ENCODE data around the gene TXNDC15.
"Not testable (repeated sequence)": the region's sequence is repeated elsewhere in the genome, so short reads cannot be mapped to it uniquely, and the experiment has no call there.

The TXNDC15 gene

GRCh38 chr5:134849434-134849933 lies 24.7 kb upstream of the TXNDC15 start:
- peaks cover 4 to 18% (median 7%) of the 10 kb centered on the region in 4 experiments for H3K36me3 ChIP-seq (ENCODE audit: control insufficient read depth in 4 of 4, insufficient read depth in 4 of 4, low read length in 3 of 4)
- not testable (repeated sequence) for H3K27ac ChIP-seq (ENCODE audit: insufficient read depth in 1 of 2, low read depth in 1 of 2, low read length in 2 of 2, poor library complexity in 1 of 2, severe bottlenecking in 2 of 2)
- POLR2A ChIA-PET, result interaction anchor here (0.6 kb wide), 1 partner anchor 15 kb away, joined by 3 read pairs; no protein-coding TSS in a partner anchor

GRCh38 chr5:134851307-134851923 lies 22.8 kb upstream of the TXNDC15 start:
- no peak overlapping the region for H3K4me3 ChIP-seq (ENCODE audit: control insufficient read depth in 1 of 7, extremely low read depth in 1 of 7, insufficient read depth in 4 of 7, low read depth in 2 of 7, low read length in 6 of 7)
- ChIA-PET POLR2A (no interaction called here), CTCF (interaction anchor here (0.7 to 1.2 kb wide), 7 partner anchors 9 to 113 kb away, joined by 3 to 5 read pairs (median 3); partner anchors contain the start of genes CAMLG and PCBD2)
- peaks cover 7 to 13% (median 11%) of the 10 kb centered on the region in 4 experiments for H3K4me1 ChIP-seq (ENCODE audit: control extremely low read depth in 1 of 4, control insufficient read depth in 4 of 4, insufficient read depth in 4 of 4, low read length in 3 of 4)
- no peaks in the 10 kb centered on the region for H3K27me3 ChIP-seq (replicated peaks in 2 of 5; ENCODE audit: control insufficient read depth in 4 of 5, insufficient read depth in 5 of 5, low read length in 4 of 5)
- no peaks in the 10 kb centered on the region for H3K9me3 ChIP-seq (ENCODE audit: control extremely low read depth in 1 of 5, control insufficient read depth in 4 of 5, insufficient read depth in 2 of 5, low read depth in 1 of 5, low read length in 4 of 5)
- H3K36me3 ChIP-seq (ENCODE audit: control insufficient read depth in 4 of 4, insufficient read depth in 4 of 4, low read length in 3 of 4), result peaks cover 6 to 35% (median 21%) of the 10 kb centered on the region in 4 experiments
- no peak overlapping the region for H3K27ac ChIP-seq (ENCODE audit: insufficient read depth in 1 of 2, low read depth in 1 of 2, low read length in 2 of 2, poor library complexity in 1 of 2, severe bottlenecking in 2 of 2)
- peak; percentile 33 to 44 (median 41) for DNase-seq
- WGBS (ENCODE audit: insufficient coverage), result no CpG with 5 or more reads among the region's 1 CpG

More at GRCh38 chr5:134849434-134849933, 24.7 kb upstream of the TXNDC15 start:
- H3K4me3 ChIP-seq (ENCODE audit: control insufficient read depth in 1 of 7, extremely low read depth in 1 of 7, insufficient read depth in 4 of 7, low read depth in 2 of 7, low read length in 6 of 7); H3K27me3 ChIP-seq (replicated peaks in 2 of 5; ENCODE audit: control insufficient read depth in 4 of 5, insufficient read depth in 5 of 5, low read length in 4 of 5); DNase-seq; H3K9me3 ChIP-seq (ENCODE audit: control extremely low read depth in 1 of 5, control insufficient read depth in 4 of 5, insufficient read depth in 2 of 5, low read depth in 1 of 5, low read length in 4 of 5): not testable (repeated sequence)
- WGBS (ENCODE audit: insufficient coverage), result 100% methylated on average over 2 of the region's 7 CpGs
- H3K4me1 ChIP-seq (ENCODE audit: control extremely low read depth in 1 of 4, control insufficient read depth in 4 of 4, insufficient read depth in 4 of 4, low read length in 3 of 4), result peaks cover 11 to 20% (median 16%) of the 10 kb centered on the region in 4 experiments
- CTCF ChIA-PET, result interaction anchor here (1.2 to 1.9 kb wide), 3 partner anchors 13 to 55 kb away, joined by 4 to 11 read pairs (median 4); partner anchors contain the start of gene PCBD2

- H3K4me1 ChIP-seq (ENCODE audit: control extremely low read depth in 1 of 4, control insufficient read depth in 4 of 4, insufficient read depth in 4 of 4, low read length in 3 of 4); H3K9me3 ChIP-seq (ENCODE audit: control extremely low read depth in 1 of 5, control insufficient read depth in 4 of 5, insufficient read depth in 2 of 5, low read depth in 1 of 5, low read length in 4 of 5); H3K27me3 ChIP-seq (replicated peaks in 2 of 5; ENCODE audit: control insufficient read depth in 4 of 5, insufficient read depth in 5 of 5, low read length in 4 of 5); H3K27ac ChIP-seq (ENCODE audit: insufficient read depth in 1 of 2, low read depth in 1 of 2, low read length in 2 of 2, poor library complexity in 1 of 2, severe bottlenecking in 2 of 2); POLR2A ChIA-PET; H3K4me3 ChIP-seq (ENCODE audit: control insufficient read depth in 1 of 7, extremely low read depth in 1 of 7, insufficient read depth in 4 of 7, low read depth in 2 of 7, low read length in 6 of 7); DNase-seq; CTCF ChIA-PET: not testable (repeated sequence)
- H3K36me3 ChIP-seq (ENCODE audit: control insufficient read depth in 4 of 4, insufficient read depth in 4 of 4, low read length in 3 of 4), result peaks cover 10 to 53% (median 33%) of the 10 kb centered on the region in 4 experiments
- WGBS (ENCODE audit: insufficient coverage), result no CpG with 5 or more reads among the region's 7 CpGs
Measured at GRCh38 chr5:134856465-134856864, 17.7 kb upstream of the TXNDC15 start.

DNA sequence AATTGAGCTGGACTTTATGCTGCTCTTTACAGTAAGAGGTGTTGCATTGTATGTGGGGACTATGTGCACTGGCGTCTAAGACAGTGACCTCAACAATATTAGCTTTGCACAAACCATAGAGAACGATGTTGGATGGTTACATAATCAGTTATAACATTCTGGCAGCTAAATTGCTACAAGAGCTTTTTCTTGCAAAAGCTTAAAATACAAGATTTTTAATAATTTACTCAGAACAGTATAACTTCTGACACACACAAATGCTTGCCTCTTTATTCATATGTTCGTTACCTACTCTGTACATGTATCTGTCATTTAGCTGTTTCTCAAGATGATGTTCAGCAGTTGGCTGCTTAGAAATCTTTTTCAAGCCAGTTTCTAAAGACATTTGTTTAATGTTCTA lies 16.8 kb upstream of the TXNDC15 start:
- CTCF ChIA-PET, result interaction anchor here (1.1 kb wide), 1 partner anchor 47 kb away, joined by 3 read pairs; the partner anchor contains the start of gene PCBD2
- no peak overlapping the region for H3K4me3 ChIP-seq (ENCODE audit: control insufficient read depth in 1 of 7, extremely low read depth in 1 of 7, insufficient read depth in 4 of 7, low read depth in 2 of 7, low read length in 6 of 7)

DNA sequence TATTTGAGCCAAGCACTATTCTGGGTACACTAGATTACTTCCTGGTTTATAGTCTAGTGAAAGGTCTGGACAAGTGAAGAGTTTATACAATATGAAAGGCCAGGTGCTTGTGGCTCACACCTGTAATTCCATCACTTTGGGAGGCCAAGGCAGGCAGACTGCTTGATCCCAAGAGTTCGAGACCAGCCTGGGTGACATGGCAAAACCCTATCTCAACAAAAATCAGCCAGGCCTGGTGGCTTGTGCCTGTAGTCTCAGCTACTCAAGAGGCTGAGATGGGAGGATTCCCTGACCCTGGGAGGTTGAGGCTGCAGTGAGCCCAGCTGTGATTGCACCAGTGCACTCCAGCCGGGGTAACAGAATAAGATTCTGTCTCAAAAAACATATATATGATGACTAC lies 9.5 kb upstream of the TXNDC15 start:
- Histone ChIP-seq H3K27ac (ENCODE audit: insufficient read depth in 1 of 2, low read depth in 1 of 2, low read length in 2 of 2, poor library complexity in 1 of 2, severe bottlenecking in 2 of 2) (no peak overlapping the region), H3K36me3 (ENCODE audit: control insufficient read depth in 4 of 4, insufficient read depth in 4 of 4, low read length in 3 of 4) (peaks cover 2 to 8% (median 6%) of the 10 kb centered on the region in 4 experiments), H3K4me1 (ENCODE audit: control extremely low read depth in 1 of 4, control insufficient read depth in 4 of 4, insufficient read depth in 4 of 4, low read length in 3 of 4) (no peaks in the 10 kb centered on the region), H3K27me3 (replicated peaks in 2 of 5; ENCODE audit: control insufficient read depth in 4 of 5, insufficient read depth in 5 of 5, low read length in 4 of 5) (no peaks in the 10 kb centered on the region), H3K9me3 (ENCODE audit: control extremely low read depth in 1 of 5, control insufficient read depth in 4 of 5, insufficient read depth in 2 of 5, low read depth in 1 of 5, low read length in 4 of 5) (no peaks in the 10 kb centered on the region), H3K4me3 (ENCODE audit: control insufficient read depth in 1 of 7, extremely low read depth in 1 of 7, insufficient read depth in 4 of 7, low read depth in 2 of 7, low read length in 6 of 7) (no peak overlapping the region)
- 100% methylated on average over 1 of the region's 2 CpGs for WGBS (ENCODE audit: insufficient coverage)
- CTCF ChIA-PET, result interaction anchor here (1.2 to 1.5 kb wide), 2 partner anchors 10 to 13 kb away, joined by 3 to 5 read pairs; no protein-coding TSS in a partner anchor
- POLR2A ChIA-PET, result no interaction called here
- no peak for DNase-seq

More for the DNA sequence above, 16.8 kb upstream of the TXNDC15 start:
- peaks cover 9 to 48% (median 31%) of the 10 kb centered on the region in 4 experiments for H3K36me3 ChIP-seq (ENCODE audit: control insufficient read depth in 4 of 4, insufficient read depth in 4 of 4, low read length in 3 of 4)
- H3K27me3 ChIP-seq (replicated peaks in 2 of 5; ENCODE audit: control insufficient read depth in 4 of 5, insufficient read depth in 5 of 5, low read length in 4 of 5), result no peaks in the 10 kb centered on the region
- H3K27ac ChIP-seq (ENCODE audit: insufficient read depth in 1 of 2, low read depth in 1 of 2, low read length in 2 of 2, poor library complexity in 1 of 2, severe bottlenecking in 2 of 2), result no peak overlapping the region
- DNase-seq, result no peak
- WGBS (ENCODE audit: insufficient coverage), result 95% methylated on average over 3 of the region's 3 CpGs
- H3K9me3 ChIP-seq (ENCODE audit: control extremely low read depth in 1 of 5, control insufficient read depth in 4 of 5, insufficient read depth in 2 of 5, low read depth in 1 of 5, low read length in 4 of 5), result no peaks in the 10 kb centered on the region
- POLR2A ChIA-PET, result no interaction called here
- no peaks in the 10 kb centered on the region for H3K4me1 ChIP-seq (ENCODE audit: control extremely low read depth in 1 of 4, control insufficient read depth in 4 of 4, insufficient read depth in 4 of 4, low read length in 3 of 4)

DNA sequence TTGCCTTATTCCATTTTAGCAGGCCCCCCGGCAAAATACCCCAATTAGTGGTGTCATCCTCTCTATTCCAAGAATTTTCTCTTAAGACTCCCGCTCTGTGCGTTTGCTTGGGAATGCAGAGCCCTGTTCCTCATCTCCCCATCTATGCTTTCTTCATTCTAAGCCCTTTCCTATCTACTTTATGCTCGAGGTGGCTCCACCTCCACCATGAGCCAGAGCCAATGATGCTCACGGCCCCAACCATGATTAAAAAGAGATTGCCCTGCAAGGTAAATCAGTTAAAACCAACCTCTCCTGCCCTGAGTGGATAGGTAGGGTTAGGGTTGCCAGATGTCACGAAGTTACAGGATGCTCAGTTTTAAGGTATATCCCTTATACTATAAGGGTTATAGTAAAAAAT lies 677 bp upstream of the TXNDC15 start:
- H3K27me3 ChIP-seq (replicated peaks in 2 of 5; ENCODE audit: control insufficient read depth in 4 of 5, insufficient read depth in 5 of 5, low read length in 4 of 5), result no peaks in the 10 kb centered on the region
- H3K9me3 ChIP-seq (ENCODE audit: control extremely low read depth in 1 of 5, control insufficient read depth in 4 of 5, insufficient read depth in 2 of 5, low read depth in 1 of 5, low read length in 4 of 5), result no peaks in the 10 kb centered on the region
- DNase-seq, result peak in 1 of 3 donors; percentile 18
- ChIA-PET POLR2A (interaction anchor here (1.6 kb wide), 1 partner anchor 31 kb away, joined by 8 read pairs; the partner anchor contains the start of gene PCBD2), CTCF (interaction anchor here (1.3 to 1.5 kb wide), 2 partner anchors 13 to 28 kb away, joined by 3 to 6 read pairs; no protein-coding TSS in a partner anchor)
- peaks cover 0 to 3% (median 1%) of the 10 kb centered on the region in 4 experiments for H3K36me3 ChIP-seq (ENCODE audit: control insufficient read depth in 4 of 4, insufficient read depth in 4 of 4, low read length in 3 of 4)
- H3K4me1 ChIP-seq (ENCODE audit: control extremely low read depth in 1 of 4, control insufficient read depth in 4 of 4, insufficient read depth in 4 of 4, low read length in 3 of 4), result peaks cover 0 to 23% (median 15%) of the 10 kb centered on the region in 4 experiments
- 94% methylated on average over 3 of the region's 6 CpGs for WGBS (ENCODE audit: insufficient coverage)
- H3K27ac ChIP-seq (ENCODE audit: insufficient read depth in 1 of 2, low read depth in 1 of 2, low read length in 2 of 2, poor library complexity in 1 of 2, severe bottlenecking in 2 of 2), result peak overlapping the region in 1 of 2 experiments; percentile 85
- H3K4me3 ChIP-seq (ENCODE audit: control insufficient read depth in 1 of 7, extremely low read depth in 1 of 7, insufficient read depth in 4 of 7, low read depth in 2 of 7, low read length in 6 of 7), result peak overlapping the region in 6 of 7 experiments; percentile 49 to 93 (median 86)
